Smooth muscle cell (in vitro differentiated cells): ENCODE measurements around the gene LARP4. TPM values are rescaled to one million over a fixed set of nuclear protein-coding genes. Genes with fewer than 3 reads are reported as not detected.

Experiments used
- DNase-seq: peaks from one replicate; lab custom pipeline; 2025; ENCODE audit not compliant: unreplicated experiment; lab: John Stamatoyannopoulos, UW
- H2AFZ ChIP-seq: fragments of 200-600 bp; sonication (generic); 2 replicates; pipeline ENCODE4 v1.6.0; 2016; ENCODE audit warnings: antibody characterized with exemption, low read depth, mild to moderate bottlenecking
- H3F3A ChIP-seq: fragments of 200-600 bp; sonication (generic); 2 replicates; pipeline ENCODE4 v1.6.0; 2017; ENCODE audit warnings: antibody characterized with exemption, low read depth
- H3K27ac ChIP-seq: fragments of 200-600 bp; sonication (generic); 2 replicates; pipeline ENCODE4 v1.5.1; 2016; ENCODE audit warnings: low read depth, mild to moderate bottlenecking
- H3K27me3 ChIP-seq: fragments of 200-600 bp; sonication (generic); 2 replicates; pipeline ENCODE4 v1.6.1; 2016; ENCODE audit warnings: low read depth, mild to moderate bottlenecking
- H3K36me3 ChIP-seq: fragments of 200-600 bp; sonication (generic); 2 replicates; pipeline ENCODE4 v1.5.1; 2016; ENCODE audit warnings: low read depth
- H3K4me1 ChIP-seq: fragments of 200-600 bp; sonication (generic); 2 replicates; pipeline ENCODE4 v1.5.1; 2016; ENCODE audit warnings: low read depth
- H3K4me2 ChIP-seq: fragments of 200-600 bp; sonication (generic); 2 replicates; pipeline ENCODE4 v1.6.0; 2016; ENCODE audit warnings: mild to moderate bottlenecking
- H3K4me3 ChIP-seq: fragments of 200-600 bp; sonication (generic); 2 replicates; pipeline ENCODE4 v1.5.1; 2016; ENCODE audit warnings: mild to moderate bottlenecking
- H3K79me2 ChIP-seq: fragments of 200-600 bp; sonication (generic); 2 replicates; pipeline ENCODE4 v1.6.0; 2016; ENCODE audit warnings: low read depth, mild to moderate bottlenecking
- H3K9ac ChIP-seq: fragments of 200-600 bp; sonication (generic); 2 replicates; pipeline ENCODE4 v1.6.0; 2016; ENCODE audit warnings: low read depth
- H3K9me3 ChIP-seq: fragments of 200-600 bp; sonication (generic); replicated peaks from 2 replicates; pipeline ENCODE4 v1.5.1; 2016; ENCODE audit warnings: low read depth
- H4K20me1 ChIP-seq: fragments of 200-600 bp; sonication (generic); 2 replicates; pipeline ENCODE4 v1.6.0; 2016; ENCODE audit warnings: low read depth
- WGBS: methylation state at CpG from one replicate; pipeline ENCODE4 v1.1.7; 2016; ENCODE audit warnings: low lambda C conversion rate; 5-methylcytosine and 5-hydroxymethylcytosine counted together
- polyA plus RNA-seq: library from polyadenylated mRNA; unstranded; fragments of >200 nt; fragmentation: Nextera tagmentation; extraction: Ambion mirVana; gene quantifications from 2 replicates; pipeline ENCODE4 v1.2.1, GENCODE V29; 2016
- total RNA-seq: library from RNA; depleted of rRNA; stranded (reverse); fragments of >200 nt; gene quantifications from 2 replicates; pipeline ENCODE4 v1.2.3, GENCODE V29; 2014
- TF ChIP-seq, protein P1 (sequence below): fragments of 200-600 bp; sonication (generic); IDR thresholded peaks from 2 replicates; pipeline ENCODE4 v1.5.1; 2017; ENCODE audit warnings: borderline replicate concordance, mild to moderate bottlenecking, antibody characterized with exemption; ENCODE audit not compliant: insufficient read depth, poor library complexity, severe bottlenecking

Gene LARP4
- total and polyA plus RNA-seq, 2 experiments from 2014 or later, result 11.7 to 37.9 TPM

DNA sequence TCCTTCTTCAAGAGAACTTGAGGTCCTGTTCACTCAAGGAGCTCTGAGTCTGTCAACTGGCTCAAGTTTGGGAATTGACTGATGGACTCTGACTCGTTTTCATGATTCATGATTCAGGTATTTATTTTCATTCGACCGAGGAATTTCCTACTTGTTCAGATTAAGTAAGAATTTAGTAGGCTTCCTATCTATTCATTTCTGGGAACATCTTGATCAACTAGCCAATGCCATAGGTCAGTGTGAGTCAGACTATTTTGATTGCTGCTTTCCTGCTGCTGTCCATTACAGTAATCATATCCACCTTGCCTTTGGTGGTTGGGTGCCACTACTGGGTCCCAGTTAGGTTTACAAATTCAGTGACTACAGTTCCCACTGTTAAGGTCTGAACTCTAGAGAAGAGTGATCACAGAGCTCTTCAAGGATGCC, 10.4 kb upstream of the LARP4 start:
- Histone ChIP-seq H3K4me2 (peak overlapping the region; percentile 6), H3F3A (no peaks in the 10 kb centered on the region), H3K27ac (no peak overlapping the region), H3K9me3 (no peaks in the 10 kb centered on the region), H3K4me1 (no peaks in the 10 kb centered on the region), H3K36me3 (no peaks in the 10 kb centered on the region), H2AFZ (no peak overlapping the region), H3K79me2 (no peaks in the 10 kb centered on the region), H3K4me3 (no peak overlapping the region), H4K20me1 (no peaks in the 10 kb centered on the region), H3K27me3 (no peaks in the 10 kb centered on the region), H3K9ac (no peak overlapping the region)
- no peak for DNase-seq
- TF ChIP-seq, protein P1, sequence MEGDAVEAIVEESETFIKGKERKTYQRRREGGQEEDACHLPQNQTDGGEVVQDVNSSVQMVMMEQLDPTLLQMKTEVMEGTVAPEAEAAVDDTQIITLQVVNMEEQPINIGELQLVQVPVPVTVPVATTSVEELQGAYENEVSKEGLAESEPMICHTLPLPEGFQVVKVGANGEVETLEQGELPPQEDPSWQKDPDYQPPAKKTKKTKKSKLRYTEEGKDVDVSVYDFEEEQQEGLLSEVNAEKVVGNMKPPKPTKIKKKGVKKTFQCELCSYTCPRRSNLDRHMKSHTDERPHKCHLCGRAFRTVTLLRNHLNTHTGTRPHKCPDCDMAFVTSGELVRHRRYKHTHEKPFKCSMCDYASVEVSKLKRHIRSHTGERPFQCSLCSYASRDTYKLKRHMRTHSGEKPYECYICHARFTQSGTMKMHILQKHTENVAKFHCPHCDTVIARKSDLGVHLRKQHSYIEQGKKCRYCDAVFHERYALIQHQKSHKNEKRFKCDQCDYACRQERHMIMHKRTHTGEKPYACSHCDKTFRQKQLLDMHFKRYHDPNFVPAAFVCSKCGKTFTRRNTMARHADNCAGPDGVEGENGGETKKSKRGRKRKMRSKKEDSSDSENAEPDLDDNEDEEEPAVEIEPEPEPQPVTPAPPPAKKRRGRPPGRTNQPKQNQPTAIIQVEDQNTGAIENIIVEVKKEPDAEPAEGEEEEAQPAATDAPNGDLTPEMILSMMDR, result no peak
- WGBS, result 32% methylated on average over 3 of the region's 3 CpGs

DNA sequence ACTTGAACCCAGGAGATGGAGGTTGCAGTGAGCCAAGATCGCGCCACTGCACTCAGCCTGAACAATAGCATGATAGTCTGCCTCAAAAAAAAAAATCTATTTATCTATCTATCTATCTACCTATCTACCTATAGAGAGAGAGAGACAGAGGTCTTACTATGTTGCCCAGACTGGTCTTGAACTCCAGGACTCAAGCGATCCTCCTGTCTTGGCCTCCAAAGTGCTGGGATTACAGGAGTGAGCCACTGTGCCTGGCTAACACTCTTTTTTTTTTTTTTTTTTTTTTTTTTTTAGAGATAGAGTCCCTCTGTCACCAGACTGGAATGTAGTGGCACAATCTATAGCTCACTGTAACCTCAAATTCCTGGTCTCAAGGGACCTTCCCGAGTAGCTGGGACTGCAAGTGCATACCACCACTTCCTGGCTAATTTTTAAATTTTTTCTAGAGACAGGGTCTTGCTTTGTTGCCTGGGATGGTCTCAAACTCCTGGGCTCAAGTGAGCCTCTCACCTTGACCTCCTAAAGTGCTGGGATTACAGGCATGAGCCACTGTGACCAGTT, 6.1 kb upstream of the LARP4 start:
- H2AFZ ChIP-seq, result no peak overlapping the region
- no peaks in the 10 kb centered on the region for H3K4me1 ChIP-seq
- no peak overlapping the region for H3K4me3 ChIP-seq
- WGBS, result 69% methylated on average over 4 of the region's 4 CpGs
- H3K27me3 ChIP-seq, result no peaks in the 10 kb centered on the region
- TF ChIP-seq, protein P1, result no peak
- H3F3A ChIP-seq, result no peaks in the 10 kb centered on the region
- no peaks in the 10 kb centered on the region for H3K9me3 ChIP-seq
- DNase-seq, result no peak
- H3K9ac ChIP-seq, result no peak overlapping the region
- no peaks in the 10 kb centered on the region for H3K79me2 ChIP-seq
- no peak overlapping the region for H3K27ac ChIP-seq
- no peaks in the 10 kb centered on the region for H4K20me1 ChIP-seq
- H3K4me2 ChIP-seq, result no peak overlapping the region
- no peaks in the 10 kb centered on the region for H3K36me3 ChIP-seq

DNA sequence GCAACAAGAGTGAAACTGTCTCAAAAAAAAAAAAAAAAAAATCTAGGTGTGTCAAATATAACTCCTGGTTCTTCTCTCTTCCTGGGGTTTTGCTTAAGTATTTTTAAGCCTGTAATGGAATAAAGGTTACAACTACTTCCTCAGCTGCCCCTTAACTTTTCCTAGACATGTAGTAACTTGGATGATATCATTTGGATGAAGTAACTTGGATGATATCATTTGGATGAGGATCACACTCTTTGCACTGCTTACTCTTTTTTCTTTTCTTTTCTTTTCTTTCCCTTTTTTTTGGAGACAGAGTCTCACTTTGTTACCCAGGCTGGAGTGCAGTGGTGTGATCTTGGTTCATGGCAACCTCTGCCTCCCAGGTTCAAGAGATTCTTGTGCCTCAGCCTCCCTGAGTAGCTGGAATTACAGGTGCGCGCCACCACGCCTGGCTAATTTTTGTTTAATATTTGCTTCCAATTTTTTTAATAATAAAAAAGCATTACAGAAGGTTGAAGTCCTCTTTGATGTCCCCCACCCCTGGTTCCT, 3.5 kb upstream of the LARP4 start:
- no peak for DNase-seq
- TF ChIP-seq, protein P1, result no peak
- no peaks in the 10 kb centered on the region for H4K20me1 ChIP-seq
- no peak overlapping the region for H3K4me2 ChIP-seq
- WGBS, result 99% methylated on average over 3 of the region's 3 CpGs
- H3K9me3 ChIP-seq, result no peaks in the 10 kb centered on the region
- H3K27me3 ChIP-seq, result no peaks in the 10 kb centered on the region
- H3K9ac ChIP-seq, result no peak overlapping the region
- no peak overlapping the region for H2AFZ ChIP-seq
- H3F3A ChIP-seq, result peaks cover 15% of the 10 kb centered on the region
- no peaks in the 10 kb centered on the region for H3K36me3 ChIP-seq
- H3K4me1 ChIP-seq, result peaks cover 7% of the 10 kb centered on the region
- no peak overlapping the region for H3K27ac ChIP-seq
- H3K79me2 ChIP-seq, result peaks cover 9% of the 10 kb centered on the region
- H3K4me3 ChIP-seq, result no peak overlapping the region

DNA sequence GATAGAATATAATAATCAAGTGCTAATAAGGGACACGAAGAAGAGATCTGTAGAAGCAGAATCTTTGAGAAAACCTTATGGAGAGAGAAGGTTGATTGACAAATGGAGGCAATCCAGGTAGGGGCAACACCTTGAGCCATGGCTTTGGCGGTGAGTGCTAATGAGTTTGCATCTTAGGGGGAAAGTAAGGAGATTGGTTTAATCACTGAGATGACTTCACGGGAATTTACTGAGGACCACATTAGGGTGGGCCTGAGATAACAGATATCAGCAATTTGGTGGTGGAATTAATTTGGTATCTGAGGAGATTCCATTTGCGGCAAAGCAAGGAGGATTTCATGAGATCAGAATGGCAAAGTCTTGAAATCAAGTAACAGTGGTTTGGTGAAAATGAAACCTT, 1.8 kb upstream of the LARP4 start:
- H3K36me3 ChIP-seq, result no peaks in the 10 kb centered on the region
- no peak overlapping the region for H3K9ac ChIP-seq
- H3F3A ChIP-seq, result peaks cover 15% of the 10 kb centered on the region
- TF ChIP-seq, protein P1, result no peak
- no peak overlapping the region for H2AFZ ChIP-seq
- H3K79me2 ChIP-seq, result peaks cover 26% of the 10 kb centered on the region
- no peaks in the 10 kb centered on the region for H3K9me3 ChIP-seq
- peaks cover 11% of the 10 kb centered on the region for H4K20me1 ChIP-seq
- no peaks in the 10 kb centered on the region for H3K27me3 ChIP-seq
- H3K4me2 ChIP-seq, result no peak overlapping the region
- no peak overlapping the region for H3K4me3 ChIP-seq
- DNase-seq, result no peak
- H3K4me1 ChIP-seq, result peaks cover 19% of the 10 kb centered on the region
- H3K27ac ChIP-seq, result no peak overlapping the region
- WGBS, result 91% methylated on average over 4 of the region's 4 CpGs
